GM18858 (cell line): ENCODE data around the gene WASF3.
"Not testable (repeated sequence)": the region's sequence is repeated elsewhere in the genome, so short reads cannot be mapped to it uniquely, and the experiment has no call there.

ENCODE experiments used
- ATAC-seq: cut with Tn5 transposase; IDR thresholded peaks from one replicate; pipeline ENCODE4 v1.9.1; 2021; ENCODE audit not compliant: unreplicated experiment

WASF3 gene

DNA sequence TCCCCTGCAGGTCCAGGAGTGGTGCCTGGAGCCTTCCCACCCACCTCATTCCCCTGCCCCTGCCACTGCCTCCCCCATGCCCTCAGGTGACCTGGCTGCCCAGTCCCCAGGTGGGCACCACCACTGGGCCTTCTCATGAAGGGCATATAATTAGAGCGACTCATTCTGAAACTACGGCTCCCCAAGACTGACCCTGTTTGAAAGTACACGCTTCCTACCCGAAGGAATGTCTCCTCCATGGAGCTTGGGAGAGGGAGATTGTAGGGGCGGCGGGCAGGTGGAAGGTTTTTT lies 150.5 kb downstream of the WASF3 start:
- ATAC-seq, result no peak

DNA sequence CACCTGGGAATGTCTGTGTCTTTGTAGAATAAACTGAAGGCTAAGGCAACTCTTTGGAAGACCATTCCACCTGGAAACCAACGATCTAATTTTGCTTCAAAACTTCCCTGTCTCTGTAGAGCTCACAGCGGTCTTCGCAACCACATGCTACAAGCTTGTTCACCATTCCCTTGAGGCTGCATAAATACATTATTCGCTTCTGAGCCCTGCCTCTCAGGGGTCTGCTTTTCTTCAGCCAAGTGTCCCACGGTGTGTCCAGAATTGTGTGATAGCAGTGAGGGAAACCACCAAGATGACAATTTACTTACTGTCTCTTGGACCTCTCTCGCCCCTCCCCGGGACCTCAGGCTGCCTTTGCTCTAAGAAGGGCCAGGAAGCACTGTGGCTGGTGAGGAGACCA lies 152.0 kb downstream of the WASF3 start:
- no peak for ATAC-seq

DNA sequence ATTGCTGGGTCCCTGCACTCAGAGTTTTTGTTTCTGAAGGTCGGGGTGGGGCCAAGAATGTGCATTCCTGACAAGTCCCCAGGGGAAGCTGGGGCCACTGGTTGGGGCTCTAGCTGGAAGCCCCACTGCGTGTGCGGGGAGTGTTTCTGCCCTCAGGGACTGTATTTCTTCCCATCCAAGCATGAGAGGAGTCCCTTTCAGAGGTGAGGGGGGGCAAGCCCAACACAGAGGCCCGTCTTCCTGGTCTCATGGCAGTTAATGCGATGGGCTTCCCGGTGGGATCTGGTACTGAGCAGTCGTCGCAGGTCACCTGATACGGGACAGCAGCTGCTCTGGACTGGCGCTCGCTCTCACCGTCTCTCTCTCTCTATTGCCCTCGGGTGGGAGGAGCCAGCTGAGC lies 152.7 kb downstream of the WASF3 start:
- ATAC-seq, result no peak

DNA sequence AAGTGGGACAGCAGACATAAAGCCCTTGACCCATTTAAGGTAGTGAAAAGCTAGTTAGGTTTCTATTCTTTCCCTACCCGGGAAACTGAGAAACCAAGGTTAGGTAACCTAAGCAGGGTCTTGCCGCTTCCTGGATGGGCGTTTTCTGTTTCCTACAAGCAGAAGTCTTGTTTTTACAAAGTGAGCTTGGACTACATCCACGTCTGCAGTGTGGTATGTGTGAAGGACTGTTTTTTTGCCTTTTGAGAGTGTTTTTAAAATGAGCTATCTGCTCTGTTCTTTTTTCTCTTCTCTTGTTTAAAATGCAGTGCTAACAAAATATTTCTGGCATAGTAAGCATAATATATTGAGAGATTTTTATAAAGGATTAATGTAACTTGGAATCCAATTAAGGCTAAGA lies 153.7 kb downstream of the WASF3 start:
- ATAC-seq, result no peak

DNA sequence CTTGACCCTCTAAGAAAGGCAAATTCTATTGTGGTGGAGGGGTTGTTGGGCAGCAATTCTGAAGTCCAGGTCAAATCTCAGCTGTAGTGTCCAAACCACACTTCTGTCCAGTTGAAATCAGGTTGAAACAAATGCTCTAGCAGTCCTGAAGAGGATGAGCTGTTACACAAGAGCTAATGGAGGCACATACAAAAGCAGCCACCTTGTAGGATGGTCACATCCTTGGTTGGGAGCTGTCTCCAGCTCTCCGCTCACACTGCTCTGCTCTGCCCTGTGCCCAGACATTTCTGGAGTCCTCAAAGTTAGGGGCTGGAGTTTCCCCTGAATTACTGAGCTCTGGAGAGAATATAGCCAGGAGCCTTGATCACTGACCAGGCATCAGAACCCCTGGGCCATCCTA lies 155.9 kb downstream of the WASF3 start:
- no peak for ATAC-seq

DNA sequence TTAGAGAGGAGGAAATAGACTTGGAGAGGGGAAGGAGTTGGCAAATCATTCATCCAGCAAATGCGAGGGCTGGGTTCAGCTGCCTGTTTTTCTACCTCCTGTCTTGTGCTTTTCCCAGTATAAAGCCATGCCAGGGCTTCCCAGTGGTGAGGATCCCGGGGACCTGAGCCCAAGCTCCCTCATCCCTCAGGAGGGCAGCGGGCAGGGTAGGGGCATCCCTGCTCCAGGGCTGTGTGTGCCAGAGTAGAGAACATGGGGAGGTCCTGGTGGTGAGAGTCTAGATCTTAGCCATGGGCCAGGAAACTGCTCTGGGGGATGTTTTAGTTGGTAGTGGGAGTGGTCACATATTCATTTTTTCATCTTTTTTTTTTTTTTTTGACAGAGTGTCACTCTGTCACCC lies 159.5 kb downstream of the WASF3 start:
- no peak for ATAC-seq

DNA sequence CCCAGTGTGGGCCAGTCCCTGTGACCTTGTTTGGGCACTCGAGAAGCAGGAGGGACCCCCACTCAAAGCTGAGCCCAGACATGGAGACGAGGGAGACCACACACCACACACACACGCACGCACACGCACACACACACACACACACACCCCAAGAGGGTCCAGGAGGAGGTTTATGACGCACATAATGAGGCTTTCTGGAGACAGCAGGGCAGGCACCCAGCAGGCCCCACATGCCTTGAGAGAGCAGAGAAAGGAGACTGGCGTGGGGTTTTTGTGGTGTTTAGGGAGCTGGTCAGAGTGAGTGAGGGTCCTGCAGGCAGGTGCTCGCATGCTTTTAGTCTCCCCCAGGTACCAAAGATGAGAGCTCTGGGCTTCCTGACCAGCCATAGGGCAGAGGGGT lies 160.7 kb downstream of the WASF3 start:
- ATAC-seq, result no peak

DNA sequence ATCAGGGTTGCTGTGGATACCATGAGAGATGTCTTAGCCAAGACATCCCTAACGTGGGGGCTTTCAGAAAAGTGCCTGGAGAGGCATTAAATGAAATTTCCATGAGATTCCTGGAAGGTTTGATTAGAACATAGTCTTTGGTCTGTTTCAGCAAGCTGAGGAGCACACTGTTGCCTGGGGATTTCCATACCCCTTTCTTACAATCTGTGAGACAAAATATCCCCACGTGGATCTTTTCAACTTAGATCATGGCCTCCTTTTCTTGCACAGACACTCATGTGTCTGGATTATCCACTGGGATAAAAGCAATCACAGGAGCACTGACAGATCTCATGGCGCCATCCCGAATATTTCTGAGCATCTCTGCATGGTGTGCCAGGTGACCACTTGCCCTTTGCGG lies 161.4 kb downstream of the WASF3 start:
- no peak for ATAC-seq

DNA sequence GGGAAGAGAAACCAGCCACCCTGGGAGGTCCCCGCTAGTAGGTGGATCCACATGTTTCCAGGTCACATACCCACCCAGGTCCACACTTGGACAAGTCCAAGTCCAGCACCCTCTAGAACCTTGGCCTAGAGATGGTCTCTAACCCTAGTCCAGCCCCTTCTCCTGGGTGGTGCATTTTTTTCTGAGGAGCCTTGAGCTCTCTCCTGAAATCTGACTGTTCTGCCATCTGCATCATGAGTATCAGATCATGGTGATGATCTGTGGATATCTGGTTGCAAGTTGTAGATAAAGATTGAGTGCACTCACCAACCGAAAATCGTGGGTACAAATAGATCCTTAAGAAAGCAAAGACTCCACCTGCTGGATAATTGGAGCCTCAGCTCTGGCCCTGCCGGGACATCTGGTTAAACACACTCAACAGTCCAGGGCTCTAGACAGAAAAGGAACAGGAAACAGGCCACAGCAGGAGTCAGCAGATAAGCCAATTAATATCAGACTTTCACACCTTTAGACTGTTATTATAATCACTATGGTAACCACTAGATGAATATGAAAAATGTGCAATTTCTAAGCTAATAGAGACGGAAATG lies 162.0 kb downstream of the WASF3 start:
- no peak for ATAC-seq

DNA sequence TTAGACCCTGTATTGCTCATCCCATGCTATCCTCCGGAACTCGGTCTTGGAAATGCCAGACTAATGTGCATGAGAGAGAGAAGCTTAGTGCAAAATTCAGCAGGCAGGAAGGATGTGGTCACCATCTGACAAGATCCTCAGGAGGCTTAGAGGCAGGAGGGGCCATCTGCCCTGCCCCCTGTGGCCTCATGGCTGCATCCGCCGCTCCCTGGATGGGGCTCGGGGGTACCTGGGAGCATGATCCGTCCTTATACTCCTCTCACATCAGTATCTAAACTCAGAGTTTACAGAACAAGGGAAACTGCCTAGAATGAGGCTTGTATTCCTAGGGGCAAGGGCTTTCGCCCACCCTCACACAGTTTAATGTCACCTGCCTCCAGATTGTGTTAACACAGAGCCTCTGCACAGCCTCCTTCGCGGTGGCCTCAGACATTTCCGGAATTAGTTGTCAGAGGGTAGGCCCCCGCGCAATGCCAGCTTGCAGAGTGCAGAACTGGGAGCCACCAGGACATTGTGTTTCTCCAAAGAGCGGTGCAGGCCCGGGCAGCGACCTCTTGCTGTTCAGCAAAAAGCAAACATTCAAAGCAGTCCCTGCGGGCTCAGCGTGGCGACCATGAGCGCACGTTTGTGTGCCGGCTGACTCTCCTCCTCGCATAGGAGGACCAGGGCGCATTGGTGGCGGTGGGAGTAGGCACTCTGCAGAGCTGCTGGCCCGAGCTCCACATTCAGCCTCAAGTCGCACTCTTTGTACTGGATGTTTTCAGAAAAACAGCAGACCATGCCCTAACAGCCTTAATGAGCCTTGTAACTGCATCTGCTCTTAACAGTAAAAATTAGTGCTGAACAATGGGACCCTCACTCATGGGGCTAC lies 164.0 kb downstream of the WASF3 start:
- ATAC-seq, result no peak

DNA sequence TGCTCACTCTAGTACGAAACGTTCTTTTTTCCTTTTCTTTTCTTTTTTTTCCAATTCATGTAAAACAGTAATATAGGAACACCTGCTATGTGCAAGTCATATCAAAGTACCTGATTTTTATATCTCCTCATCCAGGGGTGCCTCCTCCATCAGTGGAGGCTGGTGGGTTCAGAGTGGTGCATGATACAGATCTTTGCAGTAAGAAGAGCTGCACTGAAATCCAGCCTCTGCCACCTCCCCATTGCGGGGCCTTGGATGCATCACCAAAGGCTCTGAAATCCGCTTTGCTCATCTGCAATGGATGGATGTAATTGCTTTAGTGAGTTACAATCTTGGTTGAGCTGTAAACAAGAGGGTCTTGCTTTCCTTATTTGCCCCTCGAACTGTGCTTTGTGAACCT lies 164.8 kb downstream of the WASF3 start:
- ATAC-seq, result no peak

DNA sequence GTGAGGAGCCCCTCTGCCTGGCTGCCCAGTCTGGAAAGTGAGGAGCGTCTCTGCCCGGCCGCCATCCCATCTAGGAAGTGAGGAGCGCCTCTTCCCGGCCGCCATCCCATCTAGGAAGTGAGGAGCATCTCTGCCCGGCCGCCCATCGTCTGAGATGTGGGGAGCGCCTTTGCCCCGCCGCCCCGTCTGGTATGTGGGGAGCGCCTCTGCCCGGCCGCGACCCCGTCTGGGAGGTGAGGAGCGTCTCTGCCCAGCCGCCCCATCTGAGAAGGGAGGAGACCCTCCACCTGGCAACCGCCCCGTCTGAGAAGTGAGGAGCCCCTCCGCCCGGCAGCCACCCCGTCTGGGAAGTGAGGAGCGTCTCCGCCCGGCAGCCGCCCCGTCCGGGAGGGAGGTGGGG lies 166.1 kb downstream of the WASF3 start:
- not testable (repeated sequence) for ATAC-seq

DNA sequence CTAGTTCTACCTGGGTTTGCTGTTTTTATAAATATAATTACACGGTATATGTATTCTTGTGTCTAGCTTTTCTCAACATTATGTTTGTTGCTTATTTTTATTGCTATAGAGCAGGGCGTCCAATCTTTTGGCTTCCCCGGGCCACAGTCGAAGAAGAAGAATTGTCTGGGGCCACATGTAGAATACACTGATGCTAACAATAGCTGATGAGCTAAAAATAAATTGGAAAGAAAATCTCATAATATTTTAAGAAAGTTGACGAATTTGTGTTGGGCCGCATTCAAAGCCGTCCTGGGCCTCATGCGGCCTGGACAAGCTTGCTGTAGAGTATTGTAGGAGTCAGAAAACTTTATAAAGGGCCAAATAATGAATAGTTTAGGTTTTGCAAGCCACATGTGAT lies 169.2 kb downstream of the WASF3 start:
- no peak for ATAC-seq

DNA sequence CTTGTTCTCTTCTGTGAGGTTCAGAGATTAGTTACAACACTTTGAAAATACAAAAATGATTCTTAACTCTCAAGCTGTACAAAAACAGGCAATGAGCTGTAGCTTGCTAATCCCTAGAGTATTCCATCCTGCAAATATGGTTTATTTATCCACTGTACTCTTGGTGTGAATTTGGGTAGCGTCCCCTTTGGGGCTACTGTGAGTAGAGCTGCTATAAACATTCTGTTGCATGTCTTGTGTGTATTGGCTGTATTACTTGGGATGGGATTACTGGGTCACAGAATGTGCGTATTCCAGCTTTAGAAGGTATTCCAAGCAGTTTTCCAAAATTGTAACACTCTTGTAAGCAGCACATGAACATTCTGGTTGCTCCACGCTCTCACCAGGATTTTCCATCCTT lies 169.6 kb downstream of the WASF3 start:
- no peak for ATAC-seq

DNA sequence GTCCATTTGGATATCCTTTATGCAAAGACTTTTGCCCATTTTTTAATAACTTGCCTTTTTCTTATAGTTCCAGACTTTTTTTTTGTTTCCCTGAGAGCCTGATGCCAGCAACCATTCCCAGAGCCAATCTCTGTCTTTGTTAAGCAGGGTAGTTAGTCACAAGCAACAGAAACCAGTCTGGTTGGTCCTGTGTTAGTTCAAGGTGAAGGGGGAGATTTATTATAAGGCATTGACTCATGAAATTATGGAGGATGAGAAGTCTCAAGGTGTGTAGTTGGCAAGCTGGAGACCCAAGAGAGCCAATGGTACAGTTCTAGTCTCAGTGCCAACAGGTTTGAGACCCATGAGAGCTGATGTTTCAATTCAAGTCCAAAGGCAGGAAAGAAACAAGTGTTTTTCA lies 170.2 kb downstream of the WASF3 start:
- ATAC-seq, result no peak

DNA sequence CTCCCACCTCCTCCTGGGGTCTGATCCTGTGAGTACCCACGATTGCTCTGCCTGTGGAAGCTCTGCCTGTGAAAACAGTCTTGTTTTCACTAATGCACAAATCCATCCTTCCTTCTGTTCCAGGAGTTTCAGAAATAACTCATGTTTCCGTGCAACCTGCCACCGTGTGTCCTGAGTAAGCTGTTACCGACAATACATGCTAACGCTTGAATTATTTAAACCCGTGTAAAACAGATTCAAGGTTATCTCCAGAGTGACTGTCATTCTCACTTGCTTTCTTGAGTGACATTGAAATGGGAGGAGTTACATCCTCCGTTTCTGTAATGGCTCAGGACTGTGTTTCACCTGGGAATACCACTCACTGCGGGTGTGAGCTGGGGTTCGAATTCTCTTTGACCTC lies 178.2 kb downstream of the WASF3 start:
- ATAC-seq, result no peak
